ENCODE data around the gene CDH24. TPM values are rescaled to one million over a fixed set of nuclear protein-coding genes. Genes with fewer than 3 reads are reported as not detected.
A peak's percentile ranks its signal among the peaks of the same experiment; 100 is the strongest.

CDH24 gene
- total and polyA plus RNA-seq, 9 of the 15 experiments (the other 6 are each of a cell fraction or from before 2014, with no cell fraction given), result 0.04 to 16.2 (median 4.9) TPM

DNA sequence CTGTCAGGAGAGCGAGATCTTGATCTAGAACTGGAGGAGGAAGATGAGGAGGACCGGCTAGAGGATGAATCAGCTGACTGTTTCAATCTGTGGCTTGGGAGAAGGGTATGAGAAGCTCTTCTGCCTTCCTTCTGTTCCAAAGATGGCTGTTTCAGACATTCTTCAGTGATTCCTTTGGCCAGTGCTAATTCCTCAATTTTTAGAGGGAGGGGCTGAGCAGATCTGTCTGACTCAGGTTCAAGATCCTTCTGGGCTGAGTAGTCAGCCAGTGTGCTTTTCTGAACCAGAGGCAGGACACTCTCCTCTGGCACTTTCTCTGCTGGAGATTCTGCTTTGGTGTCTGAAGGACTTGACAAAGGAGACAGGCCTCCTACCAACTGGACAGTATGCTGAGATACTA lies 22.4 kb upstream of the CDH24 start:
- H3K36me3 ChIP-seq (ENCODE audit: control insufficient read depth, insufficient read depth, low read length), result peaks cover 99% of the 10 kb centered on the region
- H3K4me3 ChIP-seq, result no peak overlapping the region
- H4K20me1 ChIP-seq (replicated peaks; ENCODE audit: control insufficient read depth, insufficient read depth, low read length), result no peaks in the 10 kb centered on the region
- H2AFZ ChIP-seq (ENCODE audit: low read depth, low read length), result no peak overlapping the region
- 0 out of 2 replicates have a peak overlapping the region, but pooled peaks have one; percentile 19 for H3K4me2 ChIP-seq (ENCODE audit: insufficient read depth, low read length)
- no peaks in the 10 kb centered on the region for H3K9me1 ChIP-seq (ENCODE audit: control insufficient read depth, insufficient read depth, low read length)
- FAIRE-seq (no peak), ATAC-seq (no peak), DNase-seq (ENCODE audit: extremely low read depth in 1 of 4, low spot score in 3 of 4) (no peak)
- peak overlapping the region; percentile 71; the same call in 2 of the 3 replicates for H3K27ac ChIP-seq (ENCODE audit: extremely low read depth, low read depth, low read length)
- ChIA-PET POLR2A (interaction anchor here (0.6 to 5.1 kb wide), 5 partner anchors 8 to 241 kb away, joined by 3 to 34 read pairs (median 7); partner anchors contain the start of genes ACIN1, C14orf119 and PABPN1), CTCF (ENCODE audit: low intra/inter-chr PET ratio) (no interaction called here)
- H3K9ac ChIP-seq (ENCODE audit: insufficient read depth in 1 of 2, low read depth in 2 of 2, low read length in 2 of 2), result peak overlapping the region; percentile 4 to 64; a peak in 2 of 4 replicates
- peaks cover 6 to 28% of the 10 kb centered on the region in 2 experiments; a peak in 3 of 5 replicates for H3K4me1 ChIP-seq (replicated peaks in 1 of 2; ENCODE audit: control insufficient read depth in 2 of 2, insufficient read depth in 2 of 2, low read length in 2 of 2)
- no TSS peak for BruUV-seq (replicated peaks)
- intact Hi-C loops (cut with micrococcal nuclease), result loop anchor here (2.0 kb wide), 1 partner anchor 15 kb away; the partner anchor contains the start of genes ACIN1 and C14orf119
- peaks cover 11% of the 10 kb centered on the region; the same call in 2 of the 3 replicates for H3K79me2 ChIP-seq (ENCODE audit: control insufficient read depth, insufficient read depth, low read length)
- in situ Hi-C loops (cut with MboI), result no loop called here
- H3K27me3 ChIP-seq (ENCODE audit: control insufficient read depth in 2 of 2, insufficient read depth in 2 of 2, low read length in 2 of 2), result no peaks in the 10 kb centered on the region
- WGBS (ENCODE audit: insufficient coverage, low coverage, missing lambda C conversion rate), result 61% methylated on average over 2 of the region's 2 CpGs
- no peak for TF ChIP-seq POLR2A (conservative IDR thresholded peaks at IDR 0.05)
- TF ChIP-seq, protein P1, sequence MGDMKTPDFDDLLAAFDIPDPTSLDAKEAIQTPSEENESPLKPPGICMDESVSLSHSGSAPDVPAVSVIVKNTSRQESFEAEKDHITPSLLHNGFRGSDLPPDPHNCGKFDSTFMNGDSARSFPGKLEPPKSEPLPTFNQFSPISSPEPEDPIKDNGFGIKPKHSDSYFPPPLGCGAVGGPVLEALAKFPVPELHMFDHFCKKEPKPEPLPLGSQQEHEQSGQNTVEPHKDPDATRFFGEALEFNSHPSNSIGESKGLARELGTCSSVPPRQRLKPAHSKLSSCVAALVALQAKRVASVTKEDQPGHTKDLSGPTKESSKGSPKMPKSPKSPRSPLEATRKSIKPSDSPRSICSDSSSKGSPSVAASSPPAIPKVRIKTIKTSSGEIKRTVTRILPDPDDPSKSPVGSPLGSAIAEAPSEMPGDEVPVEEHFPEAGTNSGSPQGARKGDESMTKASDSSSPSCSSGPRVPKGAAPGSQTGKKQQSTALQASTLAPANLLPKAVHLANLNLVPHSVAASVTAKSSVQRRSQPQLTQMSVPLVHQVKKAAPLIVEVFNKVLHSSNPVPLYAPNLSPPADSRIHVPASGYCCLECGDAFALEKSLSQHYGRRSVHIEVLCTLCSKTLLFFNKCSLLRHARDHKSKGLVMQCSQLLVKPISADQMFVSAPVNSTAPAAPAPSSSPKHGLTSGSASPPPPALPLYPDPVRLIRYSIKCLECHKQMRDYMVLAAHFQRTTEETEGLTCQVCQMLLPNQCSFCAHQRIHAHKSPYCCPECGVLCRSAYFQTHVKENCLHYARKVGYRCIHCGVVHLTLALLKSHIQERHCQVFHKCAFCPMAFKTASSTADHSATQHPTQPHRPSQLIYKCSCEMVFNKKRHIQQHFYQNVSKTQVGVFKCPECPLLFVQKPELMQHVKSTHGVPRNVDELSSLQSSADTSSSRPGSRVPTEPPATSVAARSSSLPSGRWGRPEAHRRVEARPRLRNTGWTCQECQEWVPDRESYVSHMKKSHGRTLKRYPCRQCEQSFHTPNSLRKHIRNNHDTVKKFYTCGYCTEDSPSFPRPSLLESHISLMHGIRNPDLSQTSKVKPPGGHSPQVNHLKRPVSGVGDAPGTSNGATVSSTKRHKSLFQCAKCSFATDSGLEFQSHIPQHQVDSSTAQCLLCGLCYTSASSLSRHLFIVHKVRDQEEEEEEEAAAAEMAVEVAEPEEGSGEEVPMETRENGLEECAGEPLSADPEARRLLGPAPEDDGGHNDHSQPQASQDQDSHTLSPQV (IDR thresholded peaks at IDR 0.05), result peak; percentile 45
- H3K9me3 ChIP-seq (replicated peaks; ENCODE audit: control insufficient read depth, insufficient read depth, low read depth, low read length), result no peaks in the 10 kb centered on the region
